Keratinocyte (primary cell): ENCODE results near the gene SLC15A3. TPM values are rescaled to one million over a fixed set of nuclear protein-coding genes. Genes with fewer than 3 reads are reported as not detected.

Experiments
- DNase-seq: peaks from one replicate; pipeline ENCODE4 v3.0.0-alpha.2; 2011; ENCODE audit warnings: low read depth, missing footprints, low spot score
- FAIRE-seq: peaks from 2 replicates; lab custom pipeline; 2011; peaks lifted over from hg19 to GRCh38; lab: Jason Lieb, UNC
- H2AFZ ChIP-seq: 2 replicates; pipeline ENCODE4 v1.6.0; 2012; ENCODE audit warnings: low read length, control low read depth, inconsistent platforms; ENCODE audit not compliant: control insufficient read depth
- H3K27ac ChIP-seq: 2 replicates; pipeline ENCODE4 v1.5.1; 2011; ENCODE audit warnings: low read length; ENCODE audit not compliant: control insufficient read depth, insufficient read depth
- H3K27me3 ChIP-seq: 3 replicates; pipeline ENCODE4 v1.6.0; 2011; ENCODE audit warnings: low read length; ENCODE audit not compliant: control insufficient read depth, insufficient read depth; ENCODE audit errors: extremely low read depth
- H3K36me3 ChIP-seq, 2 experiments: 2 replicates in 1 of 2; 3 replicates in 1 of 2; pipeline ENCODE4 v1.5.1; 2011; ENCODE audit warnings: low read length in 2 of 2, mild to moderate bottlenecking in 1 of 2; ENCODE audit not compliant: control insufficient read depth in 2 of 2, insufficient read depth in 2 of 2; ENCODE audit errors: extremely low read depth in 1 of 2
- H3K4me1 ChIP-seq: 3 replicates; pipeline ENCODE4 v1.5.1; 2011; ENCODE audit warnings: low read length; ENCODE audit not compliant: control insufficient read depth, insufficient read depth; ENCODE audit errors: extremely low read depth
- H3K4me2 ChIP-seq: 3 replicates; pipeline ENCODE4 v1.6.0; 2011; ENCODE audit warnings: low read depth, low read length; ENCODE audit not compliant: control insufficient read depth, insufficient read depth; ENCODE audit errors: extremely low read depth
- H3K4me3 ChIP-seq, 3 experiments: fragments of 200-600 bp in 1 of 3; sonication (generic) in 1 of 3; 2 replicates in 2 of 3; 3 replicates in 1 of 3; pipeline ENCODE4 v1.5.1; 2011 to 2016; ENCODE audit warnings: low read length in 3 of 3, mild to moderate bottlenecking in 3 of 3, control low read depth in 2 of 3, inconsistent platforms in 1 of 3, low read depth in 1 of 3, mixed read lengths in 1 of 3, mixed run types in 1 of 3, moderate library complexity in 1 of 3; ENCODE audit not compliant: control insufficient read depth in 2 of 3, insufficient read depth in 2 of 3; ENCODE audit errors: extremely low read depth in 1 of 3
- H3K79me2 ChIP-seq: 2 replicates; pipeline ENCODE4 v1.6.0; 2012; ENCODE audit warnings: low read length; ENCODE audit not compliant: control insufficient read depth, insufficient read depth
- H3K9ac ChIP-seq: 3 replicates; pipeline ENCODE4 v1.6.0; 2011; ENCODE audit warnings: low read length; ENCODE audit not compliant: control insufficient read depth, insufficient read depth; ENCODE audit errors: extremely low read depth
- H3K9me1 ChIP-seq: 3 replicates; pipeline ENCODE4 v1.6.0; 2011; ENCODE audit warnings: low read length; ENCODE audit not compliant: control insufficient read depth, insufficient read depth; ENCODE audit errors: extremely low read depth
- H3K9me3 ChIP-seq: 2 replicates; pipeline ENCODE4 v1.5.1; 2012; ENCODE audit warnings: low read depth, low read length; ENCODE audit not compliant: control insufficient read depth
- H4K20me1 ChIP-seq: 3 replicates; pipeline ENCODE4 v1.6.0; 2011; ENCODE audit warnings: low read length; ENCODE audit not compliant: control insufficient read depth, insufficient read depth; ENCODE audit errors: extremely low read depth
- CTCF ChIP-seq, 3 experiments: IDR thresholded peaks in 1 of 3; conservative IDR thresholded peaks in 1 of 3; optimal IDR thresholded peaks in 1 of 3; 2 replicates in 2 of 3; 3 replicates in 1 of 3; pipeline versions ENCODE3 to v1.5.1; 2011; ENCODE audit warnings: low read length in 3 of 3, mild to moderate bottlenecking in 3 of 3, moderate library complexity in 2 of 3, control low read depth in 1 of 3, inconsistent platforms in 1 of 3; ENCODE audit not compliant: insufficient read depth in 2 of 3; ENCODE audit errors: extremely low read depth in 1 of 3
- EZH2 ChIP-seq: IDR thresholded peaks from one replicate; pipeline ENCODE4 v1.6.1; 2012; ENCODE audit warnings: inconsistent platforms, mild to moderate bottlenecking, low read length, moderate library complexity
- dilution Hi-C: fragments of 300-500 bp; cut with MboI; formaldehyde crosslinking; loops from one replicate; pipeline ENCODE4 v1.7.0; 2020; ENCODE audit warnings: low sequenced_read_pairs; ENCODE audit not compliant: extremely low pct_ligation_motif_present
- polyA plus RNA-seq, 5 experiments: library from polyadenylated mRNA; depleted of rRNA in 3 of 5; stranded (reverse) in 3 of 5; stranded (forward) in 1 of 5; unstranded in 1 of 5; fragments of >200 nt; gene quantifications; 1 replicate in 1 of 5; 2 replicates in 3 of 5; 3 replicates in 1 of 5; pipeline versions ENCODE4 v1.2.1 to v1.2.3, GENCODE V29; 2011 to 2012; ENCODE audit warnings: missing spikeins in 2 of 5, low read depth in 1 of 5, low replicate concordance in 1 of 5

SLC15A3 gene
- polyA plus RNA-seq, 1 donor (not counting 4 experiments of a cell fraction or from before 2014, with no cell fraction given): 1.0 TPM

- Histone ChIP-seq H2AFZ (no peak overlapping the region), H3K4me3 (no peak overlapping the region), H3K79me2 (no peaks in the 10 kb centered on the region), H3K9ac (no peak overlapping the region), H3K9me3 (no peaks in the 10 kb centered on the region), H3K4me1 (peaks cover 14% of the 10 kb centered on the region), H4K20me1 (no peaks in the 10 kb centered on the region), H3K27me3 (peaks cover 19% of the 10 kb centered on the region), H3K36me3 (no peaks in the 10 kb centered on the region), H3K4me2 (no peak overlapping the region), H3K9me1 (no peaks in the 10 kb centered on the region), H3K27ac (no peak overlapping the region)
- TF ChIP-seq CTCF (optimal IDR thresholded peaks at IDR 0.05 in 1 of 3, IDR thresholded peaks at IDR 0.05 in 1 of 3, conservative IDR thresholded peaks at IDR 0.05 in 1 of 3; ENCODE audit: extremely low read depth in 1 of 3, insufficient read depth in 2 of 3, low read length in 3 of 3): no peak
- TF ChIP-seq EZH2: no peak
- dilution Hi-C loops: no loop called here
- FAIRE-seq (no peak), DNase-seq (no peak)
These were observed 37.2 kb upstream of the SLC15A3 start for GRCh38 chr11:60989093-60989650.

GRCh38 chr11:60988658-60989057 is 36.7 kb upstream of the SLC15A3 start:
- no peaks in the 10 kb centered on the region for H3K79me2 ChIP-seq
- no peak for FAIRE-seq
- H3K27me3 ChIP-seq: peaks cover 15% of the 10 kb centered on the region
- no peak for TF ChIP-seq CTCF (optimal IDR thresholded peaks at IDR 0.05 in 1 of 3, IDR thresholded peaks at IDR 0.05 in 1 of 3, conservative IDR thresholded peaks at IDR 0.05 in 1 of 3; ENCODE audit: extremely low read depth in 1 of 3, insufficient read depth in 2 of 3, low read length in 3 of 3)
- no peak for TF ChIP-seq EZH2
- dilution Hi-C loops: no loop called here
- no peak overlapping the region for H3K4me2 ChIP-seq
- H2AFZ ChIP-seq: no peak overlapping the region
- H4K20me1 ChIP-seq: no peaks in the 10 kb centered on the region
- peaks cover 14% of the 10 kb centered on the region for H3K4me1 ChIP-seq
- no peaks in the 10 kb centered on the region for H3K9me3 ChIP-seq
- no peak overlapping the region for H3K4me3 ChIP-seq
- no peaks in the 10 kb centered on the region for H3K36me3 ChIP-seq
- no peak overlapping the region for H3K9ac ChIP-seq
- DNase-seq: no peak
- H3K9me1 ChIP-seq: no peaks in the 10 kb centered on the region
- H3K27ac ChIP-seq: no peak overlapping the region
